Fibroblast of lung (primary cell): Measurements from ENCODE around the gene SCRT2. TPM values are rescaled to one million over a fixed set of nuclear protein-coding genes. Genes with fewer than 3 reads are reported as not detected.

Experiments used
- DNase-seq, 2 donors: peaks; one replicate each; pipeline versions ENCODE4 v3.0.0 to v3.0.0-alpha.2; 2010; ENCODE audit warnings: low read depth in 2 of 2
- H2AFZ ChIP-seq: 2 replicates; pipeline ENCODE4 v1.5.1; 2012; ENCODE audit warnings: low read length, control low read depth, inconsistent platforms
- H3K27ac ChIP-seq: 2 replicates; pipeline ENCODE4 v1.5.1; 2011; ENCODE audit warnings: low read length, control low read depth; ENCODE audit not compliant: insufficient read depth
- H3K27me3 ChIP-seq: 2 replicates; pipeline ENCODE4 v1.5.1; 2011; ENCODE audit warnings: mild to moderate bottlenecking, low read length; ENCODE audit not compliant: control insufficient read depth, insufficient read depth
- H3K36me3 ChIP-seq: 2 replicates; pipeline ENCODE4 v1.5.1; 2011; ENCODE audit warnings: low read length; ENCODE audit not compliant: control insufficient read depth, insufficient read depth
- H3K4me1 ChIP-seq: 2 replicates; pipeline ENCODE4 v1.5.1; 2011; ENCODE audit warnings: low read length; ENCODE audit not compliant: control insufficient read depth, insufficient read depth; ENCODE audit errors: extremely low read depth
- H3K4me2 ChIP-seq: 2 replicates; pipeline ENCODE4 v1.5.1; 2011; ENCODE audit warnings: low read length, control low read depth; ENCODE audit not compliant: insufficient read depth; ENCODE audit errors: extremely low read depth
- H3K4me3 ChIP-seq, 4 experiments: fragments of 200-600 bp in 1 of 4; sonication (generic) in 1 of 4; replicated peaks in 1 of 4; 2 replicates each; pipeline ENCODE4 v1.5.1; 2011 to 2016; ENCODE audit warnings: low read length in 4 of 4, low read depth in 3 of 4, mild to moderate bottlenecking in 3 of 4, control low read depth in 2 of 4, inconsistent platforms in 1 of 4, mixed read lengths in 1 of 4; ENCODE audit not compliant: insufficient read depth in 1 of 4; ENCODE audit errors: control extremely low read depth in 1 of 4
- H3K79me2 ChIP-seq: 2 replicates; pipeline ENCODE4 v1.5.1; 2012; ENCODE audit warnings: mild to moderate bottlenecking, low read length, inconsistent platforms; ENCODE audit not compliant: control insufficient read depth, insufficient read depth
- H3K9ac ChIP-seq: 2 replicates; pipeline ENCODE4 v1.5.1; 2011; ENCODE audit warnings: mild to moderate bottlenecking, low read length, control low read depth; ENCODE audit not compliant: insufficient read depth
- H3K9me3 ChIP-seq: 2 replicates; pipeline ENCODE4 v1.5.1; 2012; ENCODE audit warnings: low read depth, low read length; ENCODE audit not compliant: control insufficient read depth, insufficient read depth
- H4K20me1 ChIP-seq: 2 replicates; pipeline ENCODE4 v1.5.1; 2011; ENCODE audit warnings: low read length; ENCODE audit not compliant: control insufficient read depth, insufficient read depth; ENCODE audit errors: extremely low read depth
- EZH2 ChIP-seq: IDR thresholded peaks from 2 replicates; pipeline ENCODE4 v1.5.1; 2012; ENCODE audit warnings: low read length, control low read depth, mild to moderate bottlenecking; ENCODE audit errors: missing control alignments
- polyA plus RNA-seq, 2 donors: library from polyadenylated mRNA; depleted of rRNA in 1 of 2; stranded (reverse) in 1 of 2; unstranded in 1 of 2; fragments of >200 nt; gene quantifications; 2 replicates each; pipeline ENCODE4 v1.2.1, GENCODE V29; 2011 to 2012; ENCODE audit warnings: missing spikeins in 1 of 2
- total RNA-seq: library from RNA; depleted of rRNA; stranded (reverse); fragments of >200 nt; gene quantifications from 2 replicates; pipeline ENCODE4 v1.2.1, GENCODE V29; 2014
- TF ChIP-seq, protein P1 (sequence below), 2 donors: IDR thresholded peaks in 1 of 2; conservative IDR thresholded peaks in 1 of 2; 1 replicate in 1 of 2; 2 replicates in 1 of 2; pipeline ENCODE4 v1.5.1; 2011 to 2012; ENCODE audit warnings: low read length in 2 of 2, control low read depth in 1 of 2, inconsistent platforms in 1 of 2, low read depth in 1 of 2, mild to moderate bottlenecking in 1 of 2

SCRT2 gene
- total and polyA plus RNA-seq, 2 donors (not counting 1 experiment from before 2014, with no cell fraction given) = not detected

GRCh38 chr20:647479-648019 lies 28.1 kb downstream of the SCRT2 start:
- no peaks in the 10 kb centered on the region for H3K27me3 ChIP-seq
- no peak overlapping the region for H3K9ac ChIP-seq
- TF ChIP-seq, protein P1, sequence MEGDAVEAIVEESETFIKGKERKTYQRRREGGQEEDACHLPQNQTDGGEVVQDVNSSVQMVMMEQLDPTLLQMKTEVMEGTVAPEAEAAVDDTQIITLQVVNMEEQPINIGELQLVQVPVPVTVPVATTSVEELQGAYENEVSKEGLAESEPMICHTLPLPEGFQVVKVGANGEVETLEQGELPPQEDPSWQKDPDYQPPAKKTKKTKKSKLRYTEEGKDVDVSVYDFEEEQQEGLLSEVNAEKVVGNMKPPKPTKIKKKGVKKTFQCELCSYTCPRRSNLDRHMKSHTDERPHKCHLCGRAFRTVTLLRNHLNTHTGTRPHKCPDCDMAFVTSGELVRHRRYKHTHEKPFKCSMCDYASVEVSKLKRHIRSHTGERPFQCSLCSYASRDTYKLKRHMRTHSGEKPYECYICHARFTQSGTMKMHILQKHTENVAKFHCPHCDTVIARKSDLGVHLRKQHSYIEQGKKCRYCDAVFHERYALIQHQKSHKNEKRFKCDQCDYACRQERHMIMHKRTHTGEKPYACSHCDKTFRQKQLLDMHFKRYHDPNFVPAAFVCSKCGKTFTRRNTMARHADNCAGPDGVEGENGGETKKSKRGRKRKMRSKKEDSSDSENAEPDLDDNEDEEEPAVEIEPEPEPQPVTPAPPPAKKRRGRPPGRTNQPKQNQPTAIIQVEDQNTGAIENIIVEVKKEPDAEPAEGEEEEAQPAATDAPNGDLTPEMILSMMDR (conservative IDR thresholded peaks at IDR 0.05 in 1 of 2, IDR thresholded peaks at IDR 0.05 in 1 of 2; ENCODE audit: low read depth in 1 of 2, low read length in 2 of 2) = no peak
- TF ChIP-seq EZH2 = no peak
- H3K4me3 ChIP-seq = no peak overlapping the region
- no peak overlapping the region for H3K4me2 ChIP-seq
- H2AFZ ChIP-seq = no peak overlapping the region
- no peaks in the 10 kb centered on the region for H4K20me1 ChIP-seq
- peaks cover 24% of the 10 kb centered on the region for H3K36me3 ChIP-seq
- DNase-seq = no peak
- no peaks in the 10 kb centered on the region for H3K9me3 ChIP-seq
- peaks cover 6% of the 10 kb centered on the region for H3K4me1 ChIP-seq
- H3K27ac ChIP-seq = no peak overlapping the region
- H3K79me2 ChIP-seq = peaks cover 28% of the 10 kb centered on the region

GRCh38 chr20:646868-647233 lies 28.8 kb downstream of the SCRT2 start:
- H3K4me3 ChIP-seq = no peak overlapping the region
- peaks cover 24% of the 10 kb centered on the region for H3K36me3 ChIP-seq
- DNase-seq = no peak
- H3K27ac ChIP-seq = no peak overlapping the region
- TF ChIP-seq EZH2 = no peak
- TF ChIP-seq, protein P1 (conservative IDR thresholded peaks at IDR 0.05 in 1 of 2, IDR thresholded peaks at IDR 0.05 in 1 of 2; ENCODE audit: low read depth in 1 of 2, low read length in 2 of 2) = no peak
- H3K4me1 ChIP-seq = peaks cover 3% of the 10 kb centered on the region
- H4K20me1 ChIP-seq = no peaks in the 10 kb centered on the region
- no peaks in the 10 kb centered on the region for H3K27me3 ChIP-seq
- peaks cover 21% of the 10 kb centered on the region for H3K79me2 ChIP-seq
- H2AFZ ChIP-seq = no peak overlapping the region
- no peaks in the 10 kb centered on the region for H3K9me3 ChIP-seq
- H3K4me2 ChIP-seq = no peak overlapping the region
- H3K9ac ChIP-seq = no peak overlapping the region

GRCh38 chr20:646107-646867 lies 29.3 kb downstream of the SCRT2 start:
- Histone ChIP-seq H3K4me3 (no peak overlapping the region), H2AFZ (no peak overlapping the region), H3K79me2 (peaks cover 17% of the 10 kb centered on the region), H3K27ac (no peak overlapping the region), H3K9ac (no peak overlapping the region), H3K4me2 (no peak overlapping the region), H4K20me1 (no peaks in the 10 kb centered on the region), H3K27me3 (no peaks in the 10 kb centered on the region), H3K9me3 (no peaks in the 10 kb centered on the region), H3K4me1 (no peaks in the 10 kb centered on the region), H3K36me3 (peaks cover 24% of the 10 kb centered on the region)
- no peak for DNase-seq
- no peak for TF ChIP-seq EZH2
- TF ChIP-seq, protein P1 (conservative IDR thresholded peaks at IDR 0.05 in 1 of 2, IDR thresholded peaks at IDR 0.05 in 1 of 2; ENCODE audit: low read depth in 1 of 2, low read length in 2 of 2) = no peak
